PC-9 (cell line): ENCODE measurements around the gene DYSF.

Source experiments
- CTCF ChIP-seq: fragments of 200-600 bp; sonication (generic); conservative IDR thresholded peaks from 2 replicates; pipeline ENCODE4 v1.6.1; 2017; ENCODE audit warnings: mixed run types, antibody characterized with exemption, mild to moderate bottlenecking, moderate library complexity
- EZH2 ChIP-seq: fragments of 200-600 bp; sonication (generic); IDR thresholded peaks from 2 replicates; pipeline ENCODE4 v1.8.0; 2017; ENCODE audit warnings: antibody characterized with exemption, low read depth

- TF ChIP-seq CTCF (no peak), EZH2 (no peak)
These were observed 231.9 kb downstream of the DYSF start for GRCh38 chr2:71685073-71685848.
